GM15510 (cell line): ENCODE measurements around the gene C1QL2.

ENCODE experiments used
- POLR2A ChIP-seq: IDR thresholded peaks from 3 replicates; pipeline ENCODE4 v1.6.1; 2011; ENCODE audit warnings: borderline replicate concordance; ENCODE audit not compliant: insufficient read length; ENCODE audit errors: extremely low read depth

C1QL2 gene

DNA sequence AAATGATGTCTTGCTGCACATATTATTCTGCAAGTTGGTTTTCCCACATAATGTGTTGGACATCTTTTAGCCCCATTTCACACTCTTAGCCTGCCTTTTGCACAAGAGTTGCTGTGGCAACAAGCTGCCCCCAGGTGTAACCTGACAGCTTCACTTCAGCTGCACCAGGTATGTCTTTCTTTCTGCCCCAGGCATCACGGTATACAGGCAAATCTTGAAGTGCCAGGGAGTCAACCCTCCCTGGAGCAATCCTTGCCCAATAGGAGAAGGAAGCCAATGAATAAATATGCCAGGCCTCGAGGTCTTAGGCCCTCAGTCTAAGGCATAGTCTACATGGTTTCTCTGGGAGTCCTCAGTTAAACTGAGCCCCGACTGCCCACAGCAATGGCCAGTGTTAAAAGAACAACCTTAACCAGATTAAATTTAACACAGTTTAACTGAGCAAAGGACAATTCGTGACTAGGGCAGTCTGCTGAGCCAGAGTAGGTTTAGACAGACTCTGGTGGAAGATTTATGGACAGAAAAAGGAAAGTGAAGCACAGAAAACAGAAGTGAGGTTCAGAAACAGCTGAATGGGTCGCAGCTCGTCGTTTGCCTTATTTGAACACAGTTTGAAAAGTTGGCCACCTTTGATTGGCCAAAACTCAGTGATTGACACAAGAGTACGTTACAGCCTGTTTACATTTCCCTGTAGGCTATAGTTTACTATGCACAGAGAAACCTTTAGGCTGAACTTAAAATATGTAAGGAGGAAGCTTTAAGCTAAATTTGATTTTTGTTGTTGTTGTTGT is 32.0 kb upstream of the C1QL2 start:
- no peak for TF ChIP-seq POLR2A

DNA sequence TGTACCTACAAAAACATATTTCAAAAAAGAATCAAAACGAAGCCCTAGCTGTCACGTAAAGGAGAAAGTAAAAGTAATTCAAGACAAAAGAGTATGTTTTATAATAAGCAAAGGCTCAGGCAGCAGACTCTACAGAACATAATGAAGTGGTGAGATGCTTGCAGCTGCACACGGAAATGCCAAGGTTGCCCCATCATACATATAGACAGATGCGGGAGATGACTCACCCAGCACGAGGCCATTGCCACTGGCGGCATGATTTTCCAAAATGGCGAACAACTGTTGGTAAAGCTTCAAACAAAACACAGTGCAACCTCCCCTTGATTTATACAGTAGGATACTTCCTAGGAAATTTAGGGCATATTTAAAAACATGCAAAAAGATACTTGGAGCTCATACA is 26.0 kb upstream of the C1QL2 start:
- TF ChIP-seq POLR2A = no peak

- no peak for TF ChIP-seq POLR2A
Measured at GRCh38 chr2:119181791-119182445, 23.4 kb upstream of the C1QL2 start.

DNA sequence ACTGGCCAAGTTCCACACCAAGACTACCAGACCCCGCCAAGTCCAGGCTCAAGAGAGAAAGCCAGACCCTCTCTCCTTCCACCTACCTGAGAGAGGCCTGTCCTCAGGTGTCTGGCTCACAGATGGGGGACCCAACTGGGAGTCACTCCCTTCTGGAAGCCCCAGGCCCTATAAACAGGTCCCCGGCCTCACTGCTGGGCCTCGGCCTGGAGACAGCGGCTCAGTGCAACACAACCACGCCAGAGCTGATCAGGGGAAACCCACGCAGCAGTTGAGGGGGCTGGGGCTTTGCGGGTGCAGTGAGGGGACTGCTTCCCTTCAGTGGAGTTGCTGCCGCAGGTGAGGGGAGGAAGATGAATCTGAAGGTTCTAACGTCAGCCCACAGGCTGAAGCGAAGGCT is 22.8 kb upstream of the C1QL2 start:
- no peak for TF ChIP-seq POLR2A

GRCh38 chr2:119180892-119181291 is 22.3 kb upstream of the C1QL2 start:
- TF ChIP-seq POLR2A = no peak

GRCh38 chr2:119179991-119180390 is 21.4 kb upstream of the C1QL2 start:
- TF ChIP-seq POLR2A = no peak

DNA sequence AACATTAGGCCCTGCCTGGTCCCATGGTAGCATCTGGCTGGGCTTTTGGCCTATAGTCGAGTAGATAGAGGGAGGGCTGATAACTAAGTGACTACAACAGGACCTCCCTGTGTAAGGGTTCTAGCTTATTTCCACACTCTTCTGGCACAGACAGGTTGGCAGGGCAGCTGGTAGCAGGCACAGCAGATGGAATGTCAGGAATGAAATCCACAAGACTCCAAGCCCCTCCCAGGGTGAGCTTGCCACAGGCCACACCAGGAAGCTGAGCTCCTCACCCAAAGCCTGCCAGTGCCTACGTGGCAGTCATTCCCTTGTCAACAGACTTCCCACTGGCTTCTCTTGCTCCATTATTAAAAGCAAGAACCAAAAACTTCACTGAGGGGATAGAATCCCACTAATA is 20.7 kb upstream of the C1QL2 start:
- TF ChIP-seq POLR2A = no peak

- no peak for TF ChIP-seq POLR2A
Measured at GRCh38 chr2:119178776-119179175, 20.2 kb upstream of the C1QL2 start.

DNA sequence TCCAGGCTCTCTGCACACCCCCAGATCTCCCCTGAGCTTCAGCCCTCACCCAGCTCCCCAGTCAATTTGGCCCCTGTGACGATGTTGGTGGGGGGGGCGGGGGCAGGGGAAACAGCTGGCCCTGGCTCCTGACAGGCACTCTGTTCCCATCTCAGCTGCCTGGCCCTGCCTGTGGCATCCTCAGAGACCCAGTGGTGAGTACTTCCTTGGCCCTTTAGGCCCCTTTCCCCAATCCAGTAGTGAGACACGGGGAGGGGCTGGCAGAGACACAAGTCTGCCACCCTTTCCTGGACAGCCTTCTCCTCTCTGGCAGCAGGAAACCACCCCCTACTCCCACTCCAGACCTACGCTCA is 19.3 kb upstream of the C1QL2 start:
- no peak for TF ChIP-seq POLR2A

GRCh38 chr2:119177171-119177837 is 18.8 kb upstream of the C1QL2 start:
- no peak for TF ChIP-seq POLR2A

DNA sequence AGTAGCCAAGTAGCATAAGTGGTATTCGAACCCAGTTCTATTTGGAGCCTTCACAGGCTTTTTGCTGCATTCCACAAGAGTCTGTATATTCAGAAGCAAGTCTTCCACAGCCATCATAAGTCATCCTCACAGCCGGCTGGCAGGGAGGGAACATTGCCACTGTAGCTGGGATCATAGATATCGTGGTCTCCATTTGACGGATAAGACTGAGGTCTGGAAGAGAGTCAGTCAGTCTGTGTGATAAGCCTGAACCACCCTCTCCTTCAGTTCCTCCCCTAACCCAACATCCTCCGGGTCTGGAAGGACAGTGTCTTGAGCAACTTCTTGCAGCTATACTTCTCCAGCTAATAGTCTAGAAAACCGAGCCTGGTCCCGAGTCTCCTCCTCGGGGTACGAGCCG is 17.0 kb upstream of the C1QL2 start:
- TF ChIP-seq POLR2A = no peak

DNA sequence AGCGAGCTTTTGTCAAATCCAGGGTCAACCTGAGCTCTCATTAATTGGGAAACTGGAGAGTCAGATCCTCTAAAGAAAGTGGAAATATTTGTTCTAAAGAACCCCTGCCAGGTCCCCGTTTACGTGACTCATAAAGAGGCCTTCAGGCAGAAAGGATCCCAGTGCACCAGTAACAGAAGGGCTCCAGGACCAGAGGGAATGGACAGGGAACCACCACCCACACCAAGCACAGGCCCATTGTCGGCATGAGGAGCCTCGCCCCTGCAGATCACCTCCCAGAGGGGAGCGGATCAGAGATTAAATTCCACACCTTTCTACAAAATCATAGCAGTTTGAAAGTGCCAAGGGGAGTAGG is 16.4 kb upstream of the C1QL2 start:
- TF ChIP-seq POLR2A = no peak

DNA sequence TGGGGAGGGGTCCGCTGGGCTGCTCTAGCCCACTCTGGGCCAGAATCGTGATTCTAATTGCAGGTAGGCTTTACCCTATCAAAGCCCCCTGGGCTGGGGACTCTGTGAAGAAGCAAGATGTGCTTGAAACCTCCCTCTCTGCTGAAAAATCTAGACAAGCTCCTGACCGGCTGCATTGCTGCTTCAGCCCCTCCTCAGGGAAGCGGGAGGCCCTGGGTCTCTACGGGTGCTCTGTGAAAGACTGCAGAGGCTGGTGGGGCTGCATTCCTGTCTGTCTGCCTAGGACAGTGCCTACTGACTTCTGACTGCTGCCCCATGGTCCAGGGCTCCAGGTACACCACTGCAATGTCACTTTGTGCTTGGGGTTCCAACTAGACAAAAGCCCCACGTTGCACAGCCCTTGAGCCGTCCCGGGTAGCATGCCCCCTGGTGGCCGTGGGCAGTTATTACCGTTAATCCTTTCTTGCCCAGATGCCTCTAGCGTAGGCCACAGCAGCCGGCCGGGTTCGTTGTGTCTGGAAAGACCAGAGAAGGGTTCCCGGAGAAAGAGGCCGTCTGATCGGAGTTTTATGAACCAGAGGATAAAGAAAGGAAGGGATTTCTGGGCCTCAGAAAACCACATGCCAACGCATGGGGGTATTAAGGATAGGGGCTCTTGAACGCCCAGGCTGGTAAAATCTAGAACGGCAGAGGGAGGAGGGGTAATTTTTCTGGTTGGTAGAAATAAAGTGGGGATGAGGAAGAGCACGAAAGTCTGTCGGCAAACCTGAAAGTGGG is 15.9 kb upstream of the C1QL2 start:
- no peak for TF ChIP-seq POLR2A

- TF ChIP-seq POLR2A = no peak
Measured at GRCh38 chr2:119173556-119174060, 15.1 kb upstream of the C1QL2 start.

DNA sequence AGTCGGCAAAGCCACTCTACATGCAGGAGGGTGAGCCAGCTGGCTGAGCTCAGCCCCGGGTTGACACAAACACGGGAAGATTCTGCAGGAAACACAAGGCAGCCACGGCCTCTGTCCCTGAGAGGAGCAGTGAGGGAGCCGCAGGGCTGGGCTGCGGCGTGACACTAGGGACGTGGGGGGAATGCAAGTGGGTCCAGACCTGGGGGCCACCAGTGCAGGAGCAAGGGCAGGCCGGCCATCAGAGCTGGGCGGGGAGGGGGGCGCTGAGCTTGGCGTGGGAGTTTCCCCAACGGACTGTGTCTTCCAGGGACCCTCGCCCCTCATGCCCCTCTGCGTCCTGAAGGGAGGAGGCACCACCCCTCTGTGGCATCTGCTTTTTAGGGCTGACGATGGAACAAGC is 12.0 kb upstream of the C1QL2 start:
- TF ChIP-seq POLR2A = no peak
